ENCODE results near the gene S1PR5. TPM values are rescaled to one million over a fixed set of nuclear protein-coding genes. Genes with fewer than 3 reads are reported as not detected.
A peak's percentile ranks its signal among the peaks of the same experiment; 100 is the strongest.

Gene S1PR5
- total RNA-seq, 2 donors from 2014 or later, result 1.2 to 5.1 TPM

GRCh38 chr19:10519421-10519820 lies 2.2 kb upstream of the S1PR5 start:
- no peaks in the 10 kb centered on the region for H3K36me3 Mint-ChIP-seq (ENCODE audit: low read depth)

GRCh38 chr19:10518444-10519361 lies 1.5 kb upstream of the S1PR5 start:
- peaks cover 61% of the 10 kb centered on the region for H3K27me3 Mint-ChIP-seq (ENCODE audit: insufficient read depth)
- Histone ChIP-seq H3K4me1 (ENCODE audit: control insufficient read depth, insufficient read depth, low read length) (no peaks in the 10 kb centered on the region), H3K36me3 (ENCODE audit: control insufficient read depth, insufficient read depth, low read length) (no peaks in the 10 kb centered on the region), H3K27me3 (ENCODE audit: control insufficient read depth, insufficient read depth, low read length, poor library complexity, severe bottlenecking) (peaks cover 60% of the 10 kb centered on the region), H3K9me3 (ENCODE audit: control insufficient read depth, low read length) (no peaks in the 10 kb centered on the region), H3K27ac (ENCODE audit: low read depth, low read length) (no peak overlapping the region), H3K9ac (ENCODE audit: extremely low read depth, low read length, poor library complexity, severe bottlenecking) (no peak overlapping the region), H3K4me3 (ENCODE audit: low read length) (peak overlapping the region; percentile 79)
- no peaks in the 10 kb centered on the region for H3K36me3 Mint-ChIP-seq (ENCODE audit: low read depth)
- peak; percentile 67 for DNase-seq
- H3K4me1 Mint-ChIP-seq, result peaks cover 12% of the 10 kb centered on the region
- H3K4me3 Mint-ChIP-seq, result peak overlapping the region; percentile 47
- no peak for TF ChIP-seq CTCF (conservative IDR thresholded peaks at IDR 0.05)
- WGBS, 2 experiments (ENCODE audit: insufficient coverage in 1 of 2, insufficient read length in 1 of 2), result 37 to 44% methylated on average over 23 to 33 of the region's 33 CpGs
- H3K27ac Mint-ChIP-seq, result peak overlapping the region; percentile 22
- H3K9me3 Mint-ChIP-seq, result no peaks in the 10 kb centered on the region

More at GRCh38 chr19:10519421-10519820, 2.2 kb upstream of the S1PR5 start:
- 90 to 91% methylated on average over 6 to 7 of the region's 7 CpGs for WGBS, 2 experiments (ENCODE audit: insufficient coverage in 1 of 2, insufficient read length in 1 of 2)
- H3K4me3 Mint-ChIP-seq, result no peak overlapping the region
- no peak for DNase-seq
- Histone ChIP-seq H3K27me3 (ENCODE audit: control insufficient read depth, insufficient read depth, low read length, poor library complexity, severe bottlenecking) (peaks cover 53% of the 10 kb centered on the region), H3K4me1 (ENCODE audit: control insufficient read depth, insufficient read depth, low read length) (no peaks in the 10 kb centered on the region), H3K27ac (ENCODE audit: low read depth, low read length) (no peak overlapping the region), H3K9me3 (ENCODE audit: control insufficient read depth, low read length) (no peaks in the 10 kb centered on the region), H3K4me3 (ENCODE audit: low read length) (no peak overlapping the region), H3K9ac (ENCODE audit: extremely low read depth, low read length, poor library complexity, severe bottlenecking) (no peak overlapping the region), H3K36me3 (ENCODE audit: control insufficient read depth, insufficient read depth, low read length) (no peaks in the 10 kb centered on the region)
- no peaks in the 10 kb centered on the region for H3K9me3 Mint-ChIP-seq
- TF ChIP-seq CTCF (conservative IDR thresholded peaks at IDR 0.05), result no peak
- no peak overlapping the region for H3K27ac Mint-ChIP-seq
- H3K4me1 Mint-ChIP-seq, result peaks cover 12% of the 10 kb centered on the region
- peaks cover 56% of the 10 kb centered on the region for H3K27me3 Mint-ChIP-seq (ENCODE audit: insufficient read depth)

- DNase-seq, result peak; percentile 88
- peak overlapping the region; percentile 47 for H3K4me3 Mint-ChIP-seq
- no peaks in the 10 kb centered on the region for H3K36me3 Mint-ChIP-seq (ENCODE audit: low read depth)
- H3K9me3 Mint-ChIP-seq, result no peaks in the 10 kb centered on the region
- H3K27me3 ChIP-seq (ENCODE audit: control insufficient read depth, insufficient read depth, low read length, poor library complexity, severe bottlenecking), result peaks cover 68% of the 10 kb centered on the region
- peaks cover 12% of the 10 kb centered on the region for H3K4me1 Mint-ChIP-seq
- H3K36me3 ChIP-seq (ENCODE audit: control insufficient read depth, insufficient read depth, low read length), result no peaks in the 10 kb centered on the region
- peak overlapping the region; percentile 22 for H3K27ac Mint-ChIP-seq
- no peaks in the 10 kb centered on the region for H3K4me1 ChIP-seq (ENCODE audit: control insufficient read depth, insufficient read depth, low read length)
- no peak overlapping the region for H3K27ac ChIP-seq (ENCODE audit: low read depth, low read length)
- 5 to 8% methylated on average over 2 to 27 of the region's 27 CpGs for WGBS, 2 experiments (ENCODE audit: insufficient coverage in 1 of 2, insufficient read length in 1 of 2)
- peak overlapping the region; percentile 20 for H3K9ac ChIP-seq (ENCODE audit: extremely low read depth, low read length, poor library complexity, severe bottlenecking)
- no peaks in the 10 kb centered on the region for H3K9me3 ChIP-seq (ENCODE audit: control insufficient read depth, low read length)
- peaks cover 69% of the 10 kb centered on the region for H3K27me3 Mint-ChIP-seq (ENCODE audit: insufficient read depth)
- peak overlapping the region; percentile 79 for H3K4me3 ChIP-seq (ENCODE audit: low read length)
- TF ChIP-seq CTCF (conservative IDR thresholded peaks at IDR 0.05), result no peak
Measured at GRCh38 chr19:10517760-10518443, 655 bp upstream of the S1PR5 start.
